GM20431 (cell line): ENCODE measurements around the gene TRIM7.
"Not testable (repeated sequence)": the region's sequence is repeated elsewhere in the genome, so short reads cannot be mapped to it uniquely, and the experiment has no call there.

Experiments used
- in situ Hi-C: fragments of 300-500 bp; cut with MseI, MboI; formaldehyde crosslinking; loops from one replicate; pipeline ENCODE4 v1.15.0; 2020; ENCODE audit warnings: low sequenced_read_pairs; ENCODE audit not compliant: unreplicated experiment

TRIM7 gene

GRCh38 chr5:181215997-181216989 lies 11.3 kb upstream of the TRIM7 start:
- in situ Hi-C loops, result no loop called here

- in situ Hi-C loops, result not testable (repeated sequence)
Measured at GRCh38 chr5:181214249-181214648, 9.3 kb upstream of the TRIM7 start.

GRCh38 chr5:181212934-181213333 lies 7.9 kb upstream of the TRIM7 start:
- in situ Hi-C loops, result no loop called here

- in situ Hi-C loops, result no loop called here
Measured at GRCh38 chr5:181212080-181212479, 7.1 kb upstream of the TRIM7 start.

GRCh38 chr5:181211208-181211607 lies 6.2 kb upstream of the TRIM7 start:
- in situ Hi-C loops, result no loop called here

GRCh38 chr5:181210698-181211097 lies 5.7 kb upstream of the TRIM7 start:
- in situ Hi-C loops, result not testable (repeated sequence)

- in situ Hi-C loops, result not testable (repeated sequence)
Measured at GRCh38 chr5:181210148-181210547, 5.2 kb upstream of the TRIM7 start.

- in situ Hi-C loops, result not testable (repeated sequence)
Measured at GRCh38 chr5:181209006-181209405, 4.0 kb upstream of the TRIM7 start.

- in situ Hi-C loops, result no loop called here
Measured at GRCh38 chr5:181207960-181208253, 2.9 kb upstream of the TRIM7 start.

GRCh38 chr5:181207214-181207959 lies 2.4 kb upstream of the TRIM7 start:
- in situ Hi-C loops, result no loop called here

- in situ Hi-C loops, result no loop called here
Measured at GRCh38 chr5:181205761-181206649, 1.0 kb upstream of the TRIM7 start.

- in situ Hi-C loops, result no loop called here
Measured at GRCh38 chr5:181204113-181204825, 727 bp downstream of the TRIM7 start.

- in situ Hi-C loops, result no loop called here
Measured at GRCh38 chr5:181203777-181204112, 1.3 kb downstream of the TRIM7 start.

- in situ Hi-C loops, result no loop called here
Measured at GRCh38 chr5:181203093-181203711, 1.8 kb downstream of the TRIM7 start.

- in situ Hi-C loops, result no loop called here
Measured at GRCh38 chr5:181200816-181201215, 4.2 kb downstream of the TRIM7 start.

GRCh38 chr5:181199881-181200638 lies 4.9 kb downstream of the TRIM7 start:
- in situ Hi-C loops, result no loop called here

- in situ Hi-C loops, result no loop called here
Measured at GRCh38 chr5:181198905-181199519, 6.0 kb downstream of the TRIM7 start.

GRCh38 chr5:181198106-181198685 lies 6.8 kb downstream of the TRIM7 start:
- in situ Hi-C loops, result no loop called here
